ENCODE measurements around the gene BTRC.

DNA sequence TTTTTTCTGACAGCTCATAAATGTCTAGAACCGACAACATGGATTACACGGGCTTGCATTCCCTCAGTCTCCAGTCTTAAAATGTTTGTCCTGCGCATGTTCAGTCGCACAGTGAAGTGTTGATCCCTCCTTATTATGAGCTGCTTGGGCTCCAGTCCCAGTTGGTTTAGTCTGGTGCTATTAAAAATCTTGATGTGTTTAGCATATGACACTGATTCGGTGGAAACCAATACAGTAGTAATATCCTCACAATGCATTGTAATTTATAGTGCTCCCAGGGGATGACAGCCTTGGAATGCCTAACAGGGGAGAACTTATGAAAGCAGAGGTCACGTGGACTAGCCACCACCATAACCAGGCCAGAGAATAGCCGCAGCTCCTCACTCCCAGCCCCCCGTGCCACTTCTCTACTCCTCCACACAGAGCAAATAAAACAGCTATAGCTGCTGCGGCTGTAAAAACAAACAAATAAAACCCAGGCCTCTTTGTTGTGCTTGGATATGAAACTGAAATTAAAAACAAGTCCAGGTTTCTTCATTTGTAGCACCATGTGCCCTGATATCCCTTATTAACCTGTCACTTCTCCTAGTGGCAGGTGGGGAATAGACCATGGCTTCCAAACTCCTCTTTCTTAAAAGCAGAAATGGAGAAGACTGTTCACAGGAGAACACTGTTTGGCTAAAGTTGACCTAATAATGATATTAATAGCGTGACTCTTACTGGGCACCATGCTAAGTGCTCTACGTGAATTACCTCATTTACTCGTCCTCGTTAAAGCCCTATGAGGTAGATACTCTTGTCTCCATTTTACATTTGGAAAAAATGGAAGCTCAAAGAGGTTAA lies 241.8 kb downstream of the BTRC start:
- TF ChIP-seq CTCF (IDR thresholded peaks at IDR 0.05) = no peak
- no peak for TF ChIP-seq POLR2A (IDR thresholded peaks at IDR 0.05)
